GM19395 (cell line): ENCODE data around the gene LDLRAP1.
"Not testable (repeated sequence)": the region's sequence is repeated elsewhere in the genome, so short reads cannot be mapped to it uniquely, and the experiment has no call there.

ENCODE experiments used
- ATAC-seq: cut with Tn5 transposase; IDR thresholded peaks from one replicate; pipeline ENCODE4 v1.9.1; 2021; ENCODE audit warnings: mild to moderate bottlenecking, moderate library complexity; ENCODE audit not compliant: unreplicated experiment

Gene LDLRAP1

DNA sequence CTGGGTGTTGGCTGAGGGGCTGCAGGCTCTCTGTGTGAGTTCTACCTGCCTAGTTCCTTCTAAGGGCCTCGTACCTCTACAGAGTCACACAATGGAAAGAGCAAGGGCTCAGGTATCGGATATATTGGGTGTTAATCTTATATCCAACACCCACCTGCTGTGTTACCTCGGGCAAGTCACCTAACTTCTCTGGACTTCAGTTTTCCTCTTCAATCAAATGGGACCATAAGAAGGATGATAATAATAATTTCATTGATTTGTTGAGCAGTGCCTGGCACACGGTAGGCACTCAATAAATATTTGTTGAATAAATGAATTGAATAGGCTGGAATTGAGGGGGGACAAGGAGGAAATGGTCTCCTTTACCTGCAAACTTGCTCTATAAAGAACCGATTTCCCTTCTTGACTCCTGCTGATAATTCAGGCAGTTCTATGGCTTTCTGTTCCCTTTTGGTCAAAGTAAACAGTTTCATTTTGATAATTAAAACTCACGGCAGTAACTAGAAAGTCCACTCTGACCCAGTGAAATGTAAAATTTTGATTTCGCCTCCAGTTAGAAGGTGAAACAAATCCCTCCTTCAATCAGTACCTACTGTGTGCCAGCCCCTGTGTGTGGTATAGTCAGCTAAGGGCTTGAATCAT, 56.7 kb downstream of the LDLRAP1 start:
- ATAC-seq: no peak

DNA sequence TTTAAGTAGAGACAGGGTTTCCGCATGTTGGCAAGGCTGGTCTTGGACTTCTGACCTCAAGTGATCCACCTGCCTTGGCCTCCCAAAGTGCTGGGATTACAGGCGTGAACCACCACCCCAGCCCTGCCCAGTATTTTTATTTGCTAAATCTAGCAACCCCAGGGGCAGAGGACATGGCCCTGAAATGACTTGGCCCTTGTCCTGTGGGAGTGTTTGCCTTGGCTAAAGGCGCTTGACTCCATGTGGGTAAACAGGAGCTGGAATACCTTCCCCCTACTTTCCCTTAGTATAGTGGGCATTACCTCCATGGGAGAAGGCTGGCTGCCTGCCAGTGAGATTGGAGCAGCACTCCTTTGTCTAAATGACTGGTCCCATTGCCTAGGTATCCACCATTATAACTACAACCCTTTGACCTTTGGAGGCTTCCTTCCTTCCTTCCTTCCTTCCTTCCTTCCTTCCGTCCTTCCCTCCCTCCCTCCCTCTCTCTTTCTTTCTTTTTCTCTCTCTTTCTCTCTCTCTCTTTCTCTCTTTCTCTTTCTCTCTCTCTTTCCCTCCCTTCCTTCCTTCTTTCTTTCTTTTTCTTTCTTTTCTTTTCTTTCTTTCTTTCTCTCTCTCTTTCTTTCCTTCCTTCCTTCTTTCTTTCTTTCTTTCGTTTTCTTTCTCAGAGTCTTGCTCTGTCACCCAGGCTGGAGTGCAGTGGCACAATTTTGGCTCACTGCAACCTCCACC, 57.7 kb downstream of the LDLRAP1 start:
- not testable (repeated sequence) for ATAC-seq

DNA sequence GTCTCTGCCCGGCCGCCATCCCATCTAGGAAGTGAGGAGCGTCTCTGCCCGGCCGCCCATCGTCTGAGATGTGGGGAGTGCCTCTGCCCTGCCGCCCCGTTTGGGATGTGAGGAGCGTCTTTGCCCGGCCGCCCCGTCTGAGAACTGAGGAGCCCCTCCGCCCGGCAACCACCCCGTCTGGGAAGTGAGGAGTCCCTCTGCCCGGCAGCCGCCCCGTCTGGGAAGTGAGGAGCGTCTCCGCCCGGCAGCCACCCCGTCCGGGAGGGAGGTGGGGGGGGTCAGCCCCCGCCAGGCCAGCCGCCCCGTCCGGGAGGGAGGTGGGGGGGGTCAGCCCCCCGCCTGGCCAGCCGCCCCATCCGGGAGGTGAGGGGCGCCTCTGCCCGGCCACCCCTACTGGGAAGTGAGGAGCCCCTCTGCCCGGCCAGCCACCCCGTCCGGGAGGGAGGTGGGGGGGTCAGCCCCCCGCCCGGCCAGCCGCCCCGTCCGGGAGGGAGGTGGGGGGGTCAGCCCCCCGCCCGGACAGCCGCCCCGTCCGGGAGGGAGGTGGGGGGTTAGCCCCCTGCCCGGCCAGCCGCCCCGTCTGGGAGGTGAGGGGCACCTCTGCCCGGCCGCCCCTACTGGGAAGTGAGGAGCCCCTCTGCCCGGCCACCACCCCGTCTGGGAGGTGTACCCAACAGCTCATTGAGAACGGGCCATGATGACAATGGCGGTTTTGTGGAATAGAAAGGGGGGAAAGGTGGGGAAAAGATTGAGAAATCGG, 60.6 kb downstream of the LDLRAP1 start:
- ATAC-seq: not testable (repeated sequence)

DNA sequence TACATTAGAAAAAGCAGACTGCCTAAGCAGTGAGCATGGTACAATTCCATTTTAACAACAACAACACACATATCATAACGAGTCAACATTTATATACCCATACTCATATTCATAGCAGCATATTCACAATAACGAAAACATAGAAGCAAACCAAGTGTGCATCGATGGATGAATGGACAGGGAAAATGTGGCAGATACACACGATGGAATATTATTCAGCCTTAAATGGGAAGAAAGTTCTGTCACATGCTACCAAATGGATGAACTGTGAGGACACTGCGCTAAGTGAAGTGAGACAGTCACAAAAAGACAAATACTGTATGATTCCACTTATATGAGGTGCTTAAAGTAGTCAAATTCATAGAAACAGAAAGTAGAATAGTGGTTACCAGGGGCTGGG, 63.7 kb downstream of the LDLRAP1 start:
- no peak for ATAC-seq

DNA sequence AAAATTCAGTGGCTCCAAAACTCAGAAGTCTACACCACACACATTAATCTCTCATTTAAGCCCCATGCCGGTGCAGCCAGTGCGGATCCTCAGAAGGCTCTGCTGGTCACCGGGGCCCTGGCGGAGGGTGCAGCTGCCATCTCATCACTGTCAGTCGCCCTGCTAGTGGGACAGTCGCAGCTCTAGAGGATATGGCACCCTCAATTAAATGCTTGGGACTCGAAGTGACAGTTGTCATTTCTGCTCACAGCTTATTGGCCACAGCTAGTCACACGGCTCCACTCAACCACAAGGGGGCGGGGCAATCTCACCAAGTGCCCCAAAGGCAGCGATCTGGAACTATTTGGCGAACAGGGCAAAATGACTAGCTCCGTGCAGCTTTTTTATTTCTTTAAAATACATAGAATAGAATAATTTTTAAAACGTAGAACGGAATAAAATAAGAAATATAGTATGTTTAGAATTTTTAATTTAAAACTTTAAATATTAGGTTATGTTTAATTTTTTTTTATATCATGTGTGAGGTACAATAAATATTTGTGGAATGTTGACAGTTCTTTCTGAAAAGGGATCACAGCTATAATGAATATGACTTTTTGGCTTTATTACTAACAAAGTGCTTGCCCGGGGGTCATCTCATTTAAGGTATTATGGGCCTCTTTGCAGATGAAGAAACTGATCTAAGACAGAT, 65.2 kb downstream of the LDLRAP1 start:
- ATAC-seq: no peak

DNA sequence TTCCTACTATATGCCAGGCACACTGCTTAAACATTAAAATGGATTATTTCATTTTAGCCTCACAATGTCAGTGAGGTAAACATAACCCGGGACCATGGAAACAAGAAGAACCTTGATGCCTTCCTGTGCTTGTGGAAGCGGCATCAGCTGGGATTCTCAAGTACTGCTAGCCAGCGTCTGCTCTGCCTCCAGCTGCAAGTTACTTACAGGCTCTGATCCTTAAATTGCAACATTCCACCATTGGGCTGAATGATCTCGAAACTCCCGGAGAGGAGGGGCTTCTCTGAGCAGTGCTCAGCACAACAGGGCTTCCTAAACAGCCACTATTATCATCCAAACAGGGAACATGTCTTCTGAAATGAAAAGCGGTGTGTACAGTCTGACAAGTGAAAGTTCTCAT, 66.5 kb downstream of the LDLRAP1 start:
- no peak for ATAC-seq

DNA sequence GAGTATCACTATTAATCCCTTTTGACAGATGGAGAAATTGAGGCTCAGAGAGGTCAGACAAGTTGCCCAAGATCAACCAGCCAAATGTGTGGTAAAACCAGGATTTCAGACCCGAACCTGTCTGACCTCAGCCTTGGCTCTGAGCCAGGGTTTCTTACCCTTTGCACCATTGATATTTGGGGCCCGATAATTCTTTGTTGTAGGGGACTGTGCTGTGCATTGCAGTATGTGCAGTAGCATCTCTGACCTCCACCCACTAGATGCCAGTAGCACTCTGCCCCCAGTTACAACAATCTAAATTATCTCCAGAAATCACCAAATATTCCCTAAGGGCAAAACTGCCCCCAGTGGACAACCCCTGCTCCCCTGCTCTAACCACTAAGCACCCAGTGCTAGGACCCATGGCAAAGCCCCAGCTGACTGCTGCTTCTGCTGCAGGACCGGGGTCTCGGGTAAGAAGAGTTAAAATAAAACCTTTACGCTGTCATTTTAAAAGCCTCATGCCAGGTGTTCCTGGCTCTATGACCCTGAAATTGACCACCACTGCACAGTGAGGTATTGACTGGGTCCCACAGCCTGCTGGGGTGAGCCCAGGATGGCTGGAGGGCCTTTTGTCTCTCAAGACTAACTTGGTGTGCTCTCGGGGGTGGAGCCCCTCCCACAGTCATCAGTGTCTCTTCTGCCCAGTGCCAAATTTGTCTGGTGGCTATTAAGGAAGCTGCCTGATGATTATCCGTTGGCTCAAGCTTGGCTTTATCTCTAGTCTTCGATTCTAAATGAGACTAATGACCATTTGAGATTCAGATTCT, 67.6 kb downstream of the LDLRAP1 start:
- ATAC-seq: no peak

DNA sequence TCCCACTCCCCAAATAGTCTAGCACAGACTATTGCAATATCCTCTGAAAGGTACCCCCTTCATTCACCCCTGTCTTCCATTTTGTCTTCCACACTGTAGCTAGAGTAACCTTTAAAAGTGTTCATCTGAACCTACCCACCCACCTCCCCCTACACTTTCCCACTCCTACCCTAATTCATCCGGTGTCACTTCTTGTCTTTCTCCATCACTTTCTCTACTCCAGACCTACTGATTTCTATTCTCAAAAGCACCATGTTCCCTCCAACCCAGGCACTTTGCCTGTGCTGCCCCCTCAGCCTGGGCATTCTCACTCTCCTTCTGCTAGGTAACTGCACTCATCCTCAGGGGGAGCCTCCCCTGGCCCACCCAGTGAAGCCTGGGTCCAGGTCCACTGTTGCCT, 68.4 kb downstream of the LDLRAP1 start:
- ATAC-seq: no peak

DNA sequence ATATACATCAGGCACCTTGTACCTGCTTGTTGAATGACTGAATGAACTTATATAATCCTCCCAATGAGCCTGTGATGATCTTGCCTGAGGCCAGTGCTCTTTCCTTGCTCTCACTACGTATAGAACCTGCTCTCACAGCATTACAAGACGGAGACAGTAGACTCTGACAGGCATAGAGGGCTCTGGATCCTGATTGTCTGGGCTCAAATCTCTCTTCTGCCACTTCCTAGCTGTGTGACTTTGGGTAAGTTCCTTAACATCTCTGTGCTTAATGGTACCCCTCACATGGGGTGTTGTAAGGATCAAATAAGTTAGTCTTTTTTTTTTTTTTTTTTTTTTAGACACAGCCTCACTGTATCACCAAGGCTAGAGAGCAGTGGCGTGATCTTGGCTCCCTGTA, 69.0 kb downstream of the LDLRAP1 start:
- ATAC-seq: no peak

DNA sequence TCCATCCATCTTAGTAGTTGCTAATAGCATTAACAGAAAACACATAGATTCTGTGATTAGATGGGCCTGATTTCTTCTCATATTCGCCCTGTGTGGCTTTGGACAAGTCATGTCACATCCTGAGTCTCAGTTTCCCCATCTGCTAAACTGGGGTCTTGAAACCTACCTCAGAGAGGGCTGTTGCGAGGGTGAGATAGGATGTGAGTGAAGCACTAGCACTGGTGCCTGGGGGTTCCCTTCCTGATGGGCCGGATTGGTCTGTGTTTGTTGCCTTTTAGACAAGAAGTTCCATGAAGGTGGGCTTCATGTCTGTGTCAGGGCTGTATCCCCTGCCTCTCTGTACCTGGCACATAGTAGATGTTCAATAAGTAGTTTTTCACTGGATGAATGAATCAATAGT, 69.7 kb downstream of the LDLRAP1 start:
- ATAC-seq: no peak

DNA sequence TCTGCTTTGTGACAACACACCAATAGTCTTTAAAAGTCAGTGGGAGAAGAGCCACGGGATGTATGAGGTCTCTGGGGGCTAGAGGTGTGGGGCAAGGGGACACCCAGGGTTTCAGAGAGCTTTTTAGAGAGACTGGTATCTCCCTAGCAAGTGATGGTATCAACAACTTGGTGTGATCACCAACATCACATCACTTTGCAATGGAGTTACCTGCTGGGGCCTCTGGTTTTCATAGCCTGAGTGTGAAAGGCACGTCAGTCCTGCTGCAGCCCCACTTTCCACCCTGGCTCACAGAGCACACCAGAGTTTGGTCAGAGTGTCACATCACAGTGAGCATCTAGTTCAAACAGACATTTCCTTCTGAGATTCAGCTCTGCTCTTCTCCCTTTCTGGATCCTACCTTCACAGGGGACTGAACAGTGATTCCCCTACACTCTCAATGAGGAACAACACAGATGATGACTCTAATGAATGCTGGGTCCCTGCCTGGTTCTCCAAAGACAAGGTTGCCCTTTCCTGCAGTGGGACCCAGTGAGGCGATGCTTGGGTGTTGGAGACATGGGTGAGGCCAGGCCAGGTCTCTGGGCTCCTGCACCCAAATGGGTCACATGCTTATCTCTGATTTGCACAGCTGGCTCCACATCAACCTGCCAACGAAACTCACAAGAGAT, 71.2 kb downstream of the LDLRAP1 start:
- ATAC-seq: no peak

DNA sequence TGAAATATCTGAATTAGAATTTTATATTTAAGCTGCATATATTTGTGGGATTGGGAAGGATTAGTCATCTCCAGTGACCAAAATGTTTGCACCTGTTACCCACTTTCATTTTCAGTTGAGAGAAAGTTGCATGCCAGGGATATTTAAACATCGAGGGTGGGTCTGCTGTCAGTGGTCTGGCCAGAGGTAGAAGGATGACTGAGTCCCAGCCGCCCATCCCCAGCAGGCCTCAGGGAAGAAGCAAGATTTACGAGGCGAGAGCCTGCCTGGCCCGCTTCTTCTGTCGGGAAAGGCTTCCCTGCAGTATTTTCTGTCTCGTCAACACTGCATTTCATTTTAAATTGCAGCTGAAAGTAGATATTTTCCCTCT, 71.8 kb downstream of the LDLRAP1 start:
- no peak for ATAC-seq

DNA sequence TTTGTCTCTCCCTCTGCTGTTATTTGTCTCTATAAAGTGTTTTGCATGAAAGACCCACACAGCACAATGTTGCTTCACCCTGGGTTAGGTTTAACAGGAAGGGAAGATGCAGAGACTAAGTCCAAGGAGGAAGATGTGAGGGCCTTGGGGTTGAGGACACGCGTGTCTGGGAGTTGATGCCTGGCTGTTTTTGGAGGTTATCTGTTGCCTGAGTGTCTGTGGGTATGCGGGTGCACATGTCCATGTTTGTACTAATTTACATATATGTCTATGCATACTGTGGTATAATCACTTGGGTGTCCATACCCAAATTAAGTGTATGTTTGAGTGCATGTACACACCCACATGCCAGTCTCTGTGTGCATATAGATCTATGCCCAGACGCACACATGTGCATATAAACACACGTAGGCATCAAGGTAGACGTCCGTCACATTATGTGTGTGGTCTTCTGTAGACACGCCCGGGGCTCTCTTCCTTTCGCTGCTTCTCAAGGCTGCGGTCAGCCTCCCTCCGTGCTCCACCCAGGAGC, 72.2 kb downstream of the LDLRAP1 start:
- peak; percentile 14 for ATAC-seq

DNA sequence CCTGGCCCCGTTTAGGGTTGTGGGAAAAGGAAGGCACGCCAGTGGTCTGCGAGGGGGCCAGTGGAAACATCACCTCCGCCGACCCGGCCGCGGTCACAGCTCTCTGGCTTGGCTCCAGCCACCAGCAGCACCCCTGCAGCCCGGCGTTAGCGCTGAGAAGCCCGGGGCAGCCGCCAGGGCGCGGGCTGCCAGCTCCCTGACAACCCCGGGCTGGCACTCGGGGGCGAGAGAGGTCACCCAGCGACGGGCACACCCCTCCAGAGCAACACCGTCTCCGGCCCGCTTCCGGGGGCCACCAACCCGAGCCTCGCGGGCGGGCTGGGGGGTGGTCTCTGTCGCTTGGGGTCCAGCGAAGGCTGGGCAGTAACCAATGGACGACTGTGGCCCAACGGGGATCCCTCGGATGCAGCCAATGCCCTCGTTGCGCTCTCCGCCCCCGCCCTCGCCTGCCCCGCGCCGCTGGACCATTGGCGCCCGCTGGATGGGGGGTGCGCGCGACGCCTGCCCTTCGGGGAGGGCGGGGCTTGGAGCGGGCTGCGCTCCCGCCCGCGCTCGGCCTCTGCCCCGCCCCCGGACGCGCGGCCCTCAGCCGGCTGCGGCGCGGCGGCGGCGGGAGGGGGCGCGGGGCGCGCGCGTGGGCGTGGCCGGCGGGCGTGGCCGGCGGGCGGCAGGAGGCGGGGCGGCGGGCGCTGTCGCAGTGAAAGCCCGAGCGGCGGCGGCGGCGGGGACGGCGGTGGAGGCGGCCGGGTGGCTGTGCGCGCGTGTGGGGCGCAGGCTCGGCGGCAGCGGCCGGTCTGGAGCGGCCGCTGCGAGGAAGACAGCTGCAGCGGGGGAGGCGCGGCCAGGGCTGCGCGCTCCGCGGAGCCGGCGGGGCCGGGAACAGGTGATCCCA, 72.9 kb downstream of the LDLRAP1 start, which contains the start of gene MAN1C1:
TSS of gene MAN1C1 (plus strand) at position 697 of the 892 bp plus-strand sequence. CDS start 1,007 bp downstream, outside the sequence.
- peak; percentile 56 for ATAC-seq

DNA sequence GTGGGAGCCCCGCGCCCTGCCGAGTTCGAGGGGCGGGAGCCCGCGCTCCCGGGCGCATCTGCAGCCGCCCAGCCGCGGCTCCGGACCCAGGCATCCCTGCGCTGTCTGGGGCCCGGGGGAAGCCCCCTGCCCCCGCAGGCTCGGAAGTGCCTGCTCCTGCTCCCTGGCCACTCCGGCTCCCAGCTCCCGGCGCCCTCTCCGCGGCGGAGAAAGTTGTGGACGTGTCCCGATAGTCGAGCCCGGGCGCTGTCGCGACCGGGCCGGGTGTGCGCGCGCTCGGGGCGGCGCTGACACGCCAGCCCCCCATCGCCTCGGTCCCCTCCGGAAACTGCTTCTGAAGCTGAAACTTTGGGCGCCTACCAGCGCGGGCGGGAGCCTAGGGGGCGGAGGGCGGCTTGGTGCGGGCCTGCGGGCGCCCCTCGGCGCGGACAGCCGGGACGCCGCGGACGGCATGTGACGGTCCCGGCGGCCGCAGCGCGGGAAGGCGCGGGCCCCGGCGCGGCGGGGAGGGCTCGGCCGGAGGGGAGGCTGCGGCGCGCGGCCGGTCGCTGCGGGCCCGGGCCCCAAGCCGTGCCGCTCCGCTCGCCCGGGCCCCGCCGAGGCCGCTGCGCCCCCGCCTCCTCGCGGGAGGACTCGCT, 73.7 kb downstream of the LDLRAP1 start:
- ATAC-seq: no peak

DNA sequence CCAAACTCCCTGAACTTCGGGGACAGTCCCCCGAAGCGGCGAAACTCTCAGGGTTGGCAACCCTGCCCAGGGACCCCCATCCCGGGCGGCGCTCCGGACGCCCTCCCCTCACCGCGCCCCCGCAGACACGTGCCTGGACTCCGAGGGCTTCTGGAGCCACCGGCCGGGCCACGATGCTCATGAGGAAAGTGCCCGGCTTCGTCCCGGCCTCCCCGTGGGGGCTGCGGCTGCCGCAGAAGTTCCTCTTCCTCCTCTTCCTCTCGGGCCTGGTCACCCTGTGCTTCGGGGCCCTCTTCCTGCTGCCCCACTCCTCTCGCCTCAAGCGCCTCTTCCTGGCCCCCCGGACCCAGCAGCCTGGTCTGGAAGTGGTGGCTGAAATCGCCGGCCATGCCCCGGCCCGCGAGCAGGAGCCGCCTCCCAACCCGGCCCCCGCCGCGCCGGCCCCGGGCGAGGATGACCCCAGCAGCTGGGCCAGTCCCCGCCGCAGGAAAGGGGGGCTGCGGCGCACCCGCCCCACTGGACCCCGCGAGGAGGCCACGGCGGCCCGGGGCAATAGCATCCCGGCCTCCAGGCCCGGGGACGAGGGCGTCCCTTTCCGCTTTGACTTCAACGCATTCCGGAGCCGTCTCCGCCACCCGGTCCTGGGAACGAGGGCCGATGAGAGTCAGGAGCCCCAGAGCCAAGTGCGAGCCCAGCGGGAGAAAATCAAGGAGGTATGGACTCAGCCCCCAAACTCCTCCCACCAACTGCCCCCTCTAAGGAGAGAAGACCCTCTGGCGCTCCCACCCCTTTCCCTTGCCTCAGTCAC, 74.4 kb downstream of the LDLRAP1 start:
- ATAC-seq: no peak

DNA sequence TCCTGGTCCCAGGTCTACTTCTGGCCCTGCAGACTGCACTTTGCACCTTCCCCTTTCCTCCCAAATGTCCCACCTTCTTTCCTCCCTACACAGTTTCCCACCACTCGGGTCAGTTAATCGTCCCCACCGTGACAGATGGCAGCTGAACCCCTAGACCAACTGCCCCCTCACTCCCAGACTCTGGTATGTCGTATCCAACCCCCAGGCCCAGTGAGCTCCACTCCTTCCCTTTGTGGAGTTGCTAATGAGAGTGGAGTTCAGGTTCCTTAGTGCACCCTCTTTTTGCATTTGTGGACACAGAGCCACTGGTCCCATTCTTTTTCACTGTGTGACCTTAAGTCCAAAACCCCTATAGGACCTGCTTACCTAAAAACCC, 75.0 kb downstream of the LDLRAP1 start:
- ATAC-seq: no peak
